NCI-H146 (cell line): ENCODE data around the gene MYCN.

Experiments
- DNase-seq: peaks from one replicate; lab custom pipeline; 2025; lab: John Stamatoyannopoulos, UW

MYCN gene

DNA sequence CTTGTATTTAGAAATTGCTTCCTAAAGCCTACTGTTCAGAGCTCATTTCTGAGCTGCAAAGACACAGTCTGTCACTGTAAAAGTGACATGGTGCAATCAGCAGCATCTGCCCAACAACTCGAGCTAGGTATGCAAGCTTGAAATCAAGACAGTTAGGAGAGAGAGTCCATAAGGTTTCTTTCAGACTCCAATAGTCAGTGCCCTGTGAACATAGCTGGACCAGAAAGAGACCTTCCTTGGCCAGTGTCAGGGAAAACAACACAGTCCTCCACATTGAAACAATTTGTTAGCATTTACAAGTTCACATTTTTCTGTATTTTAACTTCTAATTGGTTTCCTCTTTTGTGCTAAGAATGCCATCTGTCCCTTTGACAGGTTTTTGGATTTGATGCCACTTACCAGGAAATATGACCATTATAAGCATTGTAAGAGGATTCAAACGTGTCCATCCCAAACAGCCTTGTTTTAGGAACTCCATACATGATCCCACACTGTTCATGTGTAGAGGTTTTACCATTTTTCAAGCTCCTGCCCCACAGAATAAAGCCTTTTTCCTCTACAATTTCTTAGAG is 8.9 kb upstream of the MYCN start:
- DNase-seq: no peak

DNA sequence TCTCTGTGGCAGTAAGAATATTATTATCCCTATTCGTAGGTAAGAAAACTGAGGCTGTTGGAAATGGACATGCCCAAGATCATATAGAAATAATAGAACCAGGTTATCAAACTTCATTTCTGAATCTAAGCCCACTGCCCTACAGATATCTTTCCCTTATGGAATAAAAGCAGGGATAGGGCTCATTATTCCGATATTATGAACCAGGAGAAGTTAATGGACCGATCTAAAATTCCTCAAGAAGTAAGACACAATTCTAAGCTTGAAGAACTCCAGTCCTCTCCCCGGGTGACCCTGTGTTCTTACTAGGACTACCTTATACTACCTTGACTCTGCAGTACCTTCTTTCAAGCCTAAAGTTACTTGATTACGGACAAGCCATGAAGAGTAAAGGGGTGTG is 8.4 kb upstream of the MYCN start:
- DNase-seq: no peak

DNA sequence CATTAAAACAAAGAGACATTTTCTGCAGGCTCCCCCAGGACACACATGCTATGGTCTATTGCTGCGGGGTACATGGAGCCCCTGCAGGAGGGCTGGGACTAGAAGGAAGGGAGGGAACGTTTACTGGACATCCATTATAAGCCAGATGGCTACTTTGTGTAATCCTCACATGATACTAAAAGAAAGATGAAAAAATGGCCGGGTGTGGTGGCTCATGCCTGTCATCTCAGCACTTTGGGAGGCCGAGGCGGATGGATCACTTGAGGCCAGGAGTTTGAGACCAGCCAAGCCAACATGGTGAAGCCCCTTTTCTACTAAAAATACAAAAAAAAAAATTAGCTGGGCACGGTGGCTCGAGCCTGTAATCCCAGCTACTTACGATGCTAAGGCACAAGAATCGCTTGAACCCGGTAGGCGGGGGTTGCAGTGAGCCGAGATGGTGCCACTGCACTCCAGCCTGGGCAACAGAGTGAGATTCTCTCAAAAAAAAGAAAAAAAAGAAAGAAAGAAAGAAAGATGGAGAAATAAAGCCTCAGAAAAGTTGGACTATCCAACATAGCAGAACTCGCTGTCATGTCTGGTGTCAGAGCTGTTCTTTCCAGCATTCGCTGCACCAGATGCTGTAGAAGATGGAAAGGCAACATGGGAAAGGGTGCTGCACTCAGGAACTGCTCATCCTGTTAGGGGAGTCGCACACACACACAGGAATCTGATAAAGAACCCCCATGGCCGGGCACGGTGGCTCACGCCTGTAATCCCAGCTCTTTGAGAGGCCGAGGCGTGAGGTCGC is 7.8 kb upstream of the MYCN start:
- no peak for DNase-seq

DNA sequence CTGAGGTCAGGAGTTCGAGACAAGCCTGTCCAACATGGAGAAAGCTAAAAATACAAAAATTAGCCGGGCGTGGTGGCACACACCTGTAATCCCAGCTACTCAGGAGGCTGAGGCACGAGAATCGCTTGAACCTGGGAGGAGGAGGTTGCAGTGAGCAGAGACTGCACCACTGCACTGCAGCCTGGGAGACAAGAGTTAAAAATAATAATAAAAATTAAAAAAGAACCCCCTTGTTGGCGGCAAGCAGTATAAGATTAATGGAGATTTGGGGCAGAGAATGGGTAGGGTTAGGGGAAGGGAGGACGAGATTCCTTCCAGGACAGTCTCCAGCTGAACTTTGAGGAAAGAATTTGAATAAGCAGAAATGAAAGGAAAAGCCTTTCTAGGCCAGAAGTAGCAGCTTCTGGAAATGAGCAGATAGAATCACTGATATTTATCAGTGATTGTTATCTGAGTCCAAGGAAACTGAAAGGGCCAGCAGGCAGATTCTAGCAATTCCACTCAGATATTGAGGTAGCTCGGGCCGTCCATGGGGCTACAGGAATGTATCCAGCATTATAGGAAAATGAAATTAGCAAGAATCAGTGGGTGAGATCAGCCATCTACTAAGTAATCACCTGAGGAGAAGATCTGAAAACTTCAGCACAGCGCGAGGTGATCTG is 7.0 kb upstream of the MYCN start:
- DNase-seq: no peak

DNA sequence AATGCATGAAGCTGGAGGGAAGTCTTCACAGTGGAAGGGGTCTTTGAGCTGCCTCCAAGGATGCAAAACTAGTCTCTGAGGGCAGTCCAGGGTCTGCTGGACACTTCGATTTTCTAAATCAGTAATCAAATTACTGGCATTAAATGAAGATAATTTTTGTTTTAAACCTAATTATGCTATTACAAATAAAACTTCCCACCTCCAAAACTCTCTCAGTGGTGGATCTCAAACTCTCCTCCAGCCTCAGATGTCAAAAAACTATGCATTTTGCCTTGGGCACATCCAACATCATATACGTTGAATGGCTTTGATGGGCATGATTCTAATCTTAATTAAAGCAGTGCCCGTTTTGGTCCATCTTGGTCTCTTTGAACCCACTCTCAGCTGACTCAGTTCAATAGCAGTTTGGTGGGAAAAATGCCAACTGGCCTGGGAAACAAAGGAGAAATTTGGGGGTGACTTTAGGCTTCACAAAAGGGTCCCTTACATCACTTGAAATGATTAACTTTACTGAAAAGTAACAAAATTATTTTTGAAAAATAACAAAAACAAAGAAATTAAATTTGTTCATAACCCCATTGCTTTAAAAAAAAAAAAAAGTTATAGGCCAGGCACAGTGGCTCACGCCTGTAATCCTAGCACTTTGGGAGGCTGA is 5.9 kb upstream of the MYCN start:
- no peak for DNase-seq

DNA sequence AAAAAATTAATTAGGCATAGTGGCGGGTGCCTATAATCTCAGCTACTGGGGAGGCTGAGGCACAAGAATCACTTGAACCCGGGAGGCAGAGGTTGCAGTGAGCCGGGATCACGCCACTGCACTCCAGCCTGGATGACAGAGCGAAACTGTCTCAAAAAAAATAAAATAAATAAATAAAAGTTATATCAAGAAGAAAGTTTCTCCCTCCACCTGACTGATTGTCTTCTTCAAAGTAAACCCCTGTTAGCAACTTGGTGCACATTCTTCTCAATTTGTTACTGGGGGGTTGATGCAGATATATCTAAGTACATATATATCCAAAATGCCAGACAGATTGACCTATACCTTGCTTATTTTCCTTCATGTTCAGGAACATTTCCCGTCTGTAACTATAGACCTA is 5.2 kb upstream of the MYCN start:
- DNase-seq: no peak

DNA sequence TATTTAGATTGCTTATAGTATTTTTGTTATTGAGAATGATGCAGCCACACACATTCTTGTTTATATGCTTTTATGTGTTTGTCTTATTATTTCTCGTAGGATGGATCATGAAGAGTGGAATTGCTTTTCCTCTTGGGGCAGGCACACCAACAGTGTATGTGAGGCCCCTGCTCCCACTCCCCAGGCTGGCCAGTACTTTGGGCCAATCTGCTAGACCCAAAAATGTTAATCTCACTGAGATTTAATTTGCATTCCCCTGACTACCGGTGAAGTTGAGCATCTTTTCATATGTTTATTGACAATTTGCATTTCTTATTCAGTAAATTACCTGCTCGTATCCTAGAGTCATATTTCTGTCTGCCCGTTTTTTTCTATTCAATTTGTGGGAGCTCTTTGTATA is 4.7 kb upstream of the MYCN start:
- no peak for DNase-seq

DNA sequence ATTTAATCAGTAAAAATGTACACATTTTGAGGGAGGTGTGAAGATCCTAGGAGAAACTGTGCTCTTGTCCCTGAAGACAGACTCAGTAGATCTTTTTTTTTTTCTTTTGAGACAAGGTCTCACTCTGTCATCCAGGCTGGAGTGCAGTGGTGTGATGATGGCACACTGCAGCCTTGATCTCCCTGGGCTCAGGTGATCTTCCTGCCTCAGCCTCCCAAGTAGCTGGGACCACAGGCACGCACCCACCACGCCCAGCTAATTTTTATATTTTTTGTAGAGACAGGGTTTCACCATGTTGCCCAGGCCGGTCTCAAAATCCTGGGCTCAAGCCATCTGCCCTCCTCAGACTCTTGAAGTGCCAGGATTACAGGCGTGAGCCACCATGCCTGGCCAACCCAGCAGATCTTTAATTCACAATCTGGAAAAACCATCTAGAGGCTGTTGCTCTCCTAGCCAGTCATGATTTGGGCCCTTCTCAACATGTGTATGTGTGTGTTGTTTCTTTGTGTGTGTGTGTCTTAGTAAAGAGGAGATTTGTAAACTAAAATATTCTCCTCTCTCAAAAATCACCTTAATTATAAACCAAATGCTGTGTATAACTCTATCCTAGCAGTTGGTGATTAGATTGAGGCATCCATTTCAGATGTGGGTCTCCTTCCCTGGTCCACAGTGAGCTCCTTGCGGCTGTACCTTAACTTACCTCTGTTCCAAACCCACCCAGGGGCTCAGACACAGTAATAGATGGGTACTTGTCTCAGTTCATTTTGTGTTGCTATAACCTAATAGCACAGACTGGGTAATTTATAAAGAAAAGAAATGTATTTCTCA is 3.9 kb upstream of the MYCN start:
- no peak for DNase-seq

DNA sequence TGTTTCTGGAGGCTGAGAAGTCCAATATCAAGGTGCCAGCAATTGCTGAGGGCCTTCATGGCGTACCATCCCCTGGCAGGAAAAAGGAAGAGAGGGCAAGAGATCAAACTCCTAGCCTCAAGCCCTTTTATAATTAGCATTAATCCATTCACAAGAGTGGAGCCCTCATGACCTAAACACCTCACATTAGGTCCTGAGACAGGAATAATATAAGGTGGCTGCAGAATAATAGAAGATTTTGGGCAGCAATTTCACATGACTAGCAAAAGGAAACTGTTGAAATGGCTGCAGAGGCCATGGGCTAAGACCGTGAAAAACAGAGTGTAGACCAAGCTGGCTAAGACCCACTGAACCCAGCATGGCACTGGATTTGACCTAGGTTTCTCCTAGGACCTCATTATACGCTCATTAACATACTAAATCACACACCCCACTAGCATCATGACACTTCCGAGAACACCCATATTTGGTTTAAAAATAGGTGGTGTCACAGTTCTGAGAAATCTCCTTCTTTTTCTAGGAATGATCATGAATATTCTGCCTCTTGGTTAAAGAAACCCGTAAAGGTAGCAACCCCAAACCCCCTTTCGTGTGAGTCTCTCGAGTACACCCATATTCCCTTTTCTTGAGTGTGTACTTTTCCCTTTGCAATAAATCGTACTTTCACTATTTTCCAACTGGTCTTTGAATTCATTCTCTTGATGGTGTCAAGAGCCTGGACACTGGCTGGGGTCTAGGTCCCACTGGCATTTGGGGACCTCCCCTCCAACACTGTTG is 3.1 kb upstream of the MYCN start:
- DNase-seq: no peak

DNA sequence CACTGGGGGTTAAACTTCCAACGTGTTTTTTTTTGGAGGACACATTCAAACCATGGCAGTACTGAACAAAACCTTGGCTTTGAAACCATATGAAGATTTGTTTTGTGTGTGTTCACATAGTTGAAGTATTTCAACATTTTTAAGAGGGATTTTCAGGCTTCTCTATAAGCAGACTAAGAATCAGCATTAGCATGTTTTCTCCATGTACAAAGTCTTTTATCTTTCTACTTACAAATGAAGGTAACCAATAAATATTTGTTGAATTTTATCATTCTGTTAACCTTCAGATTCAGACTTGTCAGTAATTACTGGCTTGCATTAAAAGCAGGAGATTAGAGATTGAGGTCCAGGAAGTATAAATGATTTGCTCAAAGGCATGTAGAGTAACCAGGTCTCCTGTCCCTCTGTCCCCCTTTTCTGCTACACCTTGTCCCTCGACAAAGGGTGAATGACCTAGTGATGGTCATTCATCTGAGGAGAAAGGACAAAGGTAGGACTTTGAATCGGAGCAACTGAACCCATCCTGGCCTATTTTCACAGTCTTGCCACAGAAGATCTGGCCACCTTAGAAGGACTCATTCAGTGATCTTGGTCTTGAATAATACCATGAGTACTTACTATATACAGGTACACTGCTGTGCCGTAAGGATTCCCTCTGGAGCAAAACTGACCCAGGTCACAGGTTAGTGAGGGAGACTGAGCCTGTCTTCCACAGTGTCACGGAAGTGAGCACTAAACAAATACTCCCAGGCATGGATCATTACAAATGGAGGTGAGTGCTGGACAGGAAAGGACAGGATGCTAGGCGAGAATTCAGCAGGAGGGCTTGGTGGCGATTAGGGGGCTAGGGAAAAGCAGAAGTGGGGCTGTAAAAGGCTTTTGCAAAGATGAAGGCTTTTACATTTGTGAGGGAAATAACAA is 2.2 kb upstream of the MYCN start:
- DNase-seq: no peak

DNA sequence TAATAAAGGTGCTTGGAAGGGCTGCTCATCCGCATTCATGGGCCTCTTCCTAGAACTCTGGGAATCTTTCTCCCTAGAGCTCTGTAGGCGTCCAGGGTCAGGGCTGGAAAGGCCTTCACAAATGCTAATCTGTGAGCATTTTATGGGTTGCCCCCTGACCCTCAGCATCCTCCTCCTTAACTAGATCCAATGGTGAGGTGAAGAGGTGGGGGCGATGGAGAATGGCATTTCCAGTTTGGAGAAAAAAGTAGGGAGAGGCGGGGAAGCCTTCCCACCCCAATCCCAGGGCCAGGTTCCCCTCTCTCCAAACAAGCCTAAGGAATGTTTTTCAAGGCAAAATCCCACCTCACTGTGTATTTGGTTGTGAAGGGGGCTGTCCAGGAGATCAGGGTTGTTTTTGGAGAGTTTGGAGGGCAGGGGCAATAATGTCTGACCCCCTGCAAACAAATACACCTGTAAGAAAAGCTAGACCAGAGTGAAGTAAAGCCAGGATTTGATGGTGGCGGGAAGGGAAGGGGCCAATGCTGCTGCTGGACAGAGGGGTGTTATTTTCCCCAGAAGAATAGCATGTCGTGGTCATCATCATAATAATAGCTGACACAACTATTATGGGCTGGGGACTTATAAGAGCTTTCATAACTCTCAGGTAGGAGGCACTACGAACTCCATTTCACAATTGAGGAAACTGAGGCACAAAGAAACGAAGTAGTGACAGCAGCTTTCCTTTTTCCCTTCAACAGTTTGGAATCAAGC is 1.4 kb upstream of the MYCN start:
- no peak for DNase-seq

DNA sequence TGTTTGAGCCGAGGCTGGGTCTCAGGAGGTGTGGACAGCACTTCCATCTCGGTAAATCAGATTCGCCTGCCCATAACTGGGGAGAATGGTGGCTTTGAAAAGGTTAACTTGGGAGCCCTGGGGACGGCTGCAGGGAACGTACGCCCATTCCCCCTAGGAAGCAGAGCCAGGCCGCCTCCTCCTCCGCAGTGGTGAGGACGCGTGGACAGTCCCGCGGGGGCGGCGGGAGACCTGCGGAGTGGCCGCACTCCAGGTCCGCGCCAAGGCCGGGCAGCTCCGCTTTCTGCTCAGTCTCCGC is 845 bp upstream of the MYCN start:
- DNase-seq: no peak

DNA sequence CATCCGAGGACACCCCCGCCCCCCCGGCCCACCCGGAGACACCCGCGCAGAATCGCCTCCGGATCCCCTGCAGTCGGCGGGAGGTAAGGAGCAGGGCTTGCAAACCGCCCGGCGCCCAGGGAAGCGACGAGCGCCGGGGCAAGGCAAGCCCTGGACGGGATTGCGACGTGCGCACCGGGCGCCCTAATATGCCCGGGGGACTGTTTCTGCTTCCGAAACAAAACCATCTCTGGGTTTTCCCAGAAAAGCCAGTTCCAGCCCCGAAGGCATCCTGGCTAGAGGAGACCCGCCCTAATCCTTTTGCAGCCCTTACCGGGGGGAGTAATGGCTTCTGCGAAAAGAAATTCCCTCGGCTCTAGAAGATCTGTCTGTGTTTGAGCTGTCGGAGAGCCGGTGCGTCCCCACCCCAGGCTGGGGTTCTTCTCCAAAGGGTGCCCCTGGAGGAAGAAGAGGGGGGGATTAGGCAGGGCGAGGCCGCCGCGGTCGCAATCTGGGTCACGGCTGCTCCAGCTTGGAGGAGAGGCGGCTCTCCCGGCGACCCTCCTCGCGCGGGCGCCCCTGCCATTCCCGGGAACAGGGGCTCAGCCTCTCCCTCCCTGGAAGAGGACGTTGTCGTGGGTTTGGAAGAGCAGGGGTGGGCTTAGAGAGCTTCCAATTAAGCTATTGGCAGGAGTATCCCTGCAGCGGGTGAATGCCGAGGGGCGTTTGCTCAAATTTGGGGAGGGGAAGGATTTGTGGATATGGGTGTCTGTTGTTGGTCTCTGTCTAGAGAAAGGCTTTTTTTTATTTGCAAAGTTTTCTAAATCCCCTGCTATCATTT is 521 bp downstream of the MYCN start:
- DNase-seq: peak; percentile 79

DNA sequence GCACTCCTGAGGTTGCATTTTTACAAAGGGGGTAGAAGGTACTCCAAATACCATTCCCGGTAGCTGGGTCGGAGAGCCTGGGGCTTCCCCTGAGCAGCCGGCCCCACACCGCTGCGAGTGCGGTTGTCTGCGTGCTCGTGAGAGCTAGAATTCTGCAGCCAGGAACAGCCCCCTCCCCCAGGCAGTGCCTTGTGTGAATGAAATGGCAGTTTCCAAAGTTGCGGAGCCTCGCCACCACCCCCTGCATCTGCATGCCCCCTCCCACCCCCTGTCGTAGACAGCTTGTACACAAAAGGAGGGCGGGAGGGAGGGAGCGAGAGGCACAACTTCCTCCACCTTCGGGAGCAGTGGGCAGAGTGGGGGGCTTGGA is 1.1 kb downstream of the MYCN start:
- peak; percentile 46 for DNase-seq

DNA sequence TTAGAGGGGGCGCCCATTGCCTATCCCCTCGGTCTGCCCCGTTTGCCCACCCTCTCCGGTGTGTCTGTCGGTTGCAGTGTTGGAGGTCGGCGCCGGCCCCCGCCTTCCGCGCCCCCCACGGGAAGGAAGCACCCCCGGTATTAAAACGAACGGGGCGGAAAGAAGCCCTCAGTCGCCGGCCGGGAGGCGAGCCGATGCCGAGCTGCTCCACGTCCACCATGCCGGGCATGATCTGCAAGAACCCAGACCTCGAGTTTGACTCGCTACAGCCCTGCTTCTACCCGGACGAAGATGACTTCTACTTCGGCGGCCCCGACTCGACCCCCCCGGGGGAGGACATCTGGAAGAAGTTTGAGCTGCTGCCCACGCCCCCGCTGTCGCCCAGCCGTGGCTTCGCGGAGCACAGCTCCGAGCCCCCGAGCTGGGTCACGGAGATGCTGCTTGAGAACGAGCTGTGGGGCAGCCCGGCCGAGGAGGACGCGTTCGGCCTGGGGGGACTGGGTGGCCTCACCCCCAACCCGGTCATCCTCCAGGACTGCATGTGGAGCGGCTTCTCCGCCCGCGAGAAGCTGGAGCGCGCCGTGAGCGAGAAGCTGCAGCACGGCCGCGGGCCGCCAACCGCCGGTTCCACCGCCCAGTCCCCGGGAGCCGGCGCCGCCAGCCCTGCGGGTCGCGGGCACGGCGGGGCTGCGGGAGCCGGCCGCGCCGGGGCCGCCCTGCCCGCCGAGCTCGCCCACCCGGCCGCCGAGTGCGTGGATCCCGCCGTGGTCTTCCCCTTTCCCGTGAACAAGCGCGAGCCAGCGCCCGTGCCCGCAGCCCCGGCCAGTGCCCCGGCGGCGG is 1.7 kb downstream of the MYCN start:
- peak; percentile 38 for DNase-seq

DNA sequence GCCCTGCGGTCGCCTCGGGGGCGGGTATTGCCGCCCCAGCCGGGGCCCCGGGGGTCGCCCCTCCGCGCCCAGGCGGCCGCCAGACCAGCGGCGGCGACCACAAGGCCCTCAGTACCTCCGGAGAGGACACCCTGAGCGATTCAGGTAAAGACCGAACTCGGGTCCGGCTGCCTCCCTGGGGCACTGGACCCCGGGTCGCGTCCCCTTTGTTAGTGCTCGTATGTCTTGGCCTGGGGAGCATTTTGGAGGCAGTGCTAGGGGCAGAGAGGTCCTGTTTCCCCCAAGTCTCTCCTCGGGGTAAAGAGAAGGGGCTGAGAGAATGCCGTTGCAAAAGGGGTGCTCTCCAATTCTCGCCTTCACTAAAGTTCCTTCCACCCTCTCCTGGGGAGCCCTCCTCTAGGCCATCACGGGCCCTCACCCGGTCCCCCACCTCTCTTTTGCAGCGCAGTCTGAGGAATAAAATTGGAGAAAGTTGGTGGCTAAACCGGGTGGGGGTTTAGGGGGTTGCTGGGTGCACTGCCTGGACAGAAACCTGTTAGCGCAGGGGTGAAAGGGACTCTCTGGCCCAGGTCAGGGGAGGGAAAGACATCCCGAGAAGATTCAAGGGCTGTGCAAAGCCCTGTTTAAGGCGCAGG is 2.5 kb downstream of the MYCN start:
- DNase-seq: no peak
